NB4 (cell line): ENCODE results near the gene USP44.

Experiments
- DNase-seq: peaks from one replicate; pipeline ENCODE4 v3.0.0; 2010; ENCODE audit warnings: low read depth
- H3K4me3 ChIP-seq: one replicate; pipeline ENCODE4 v1.5.1; 2011; ENCODE audit warnings: mild to moderate bottlenecking, low read depth, low read length, moderate library complexity
- CTCF ChIP-seq: IDR thresholded peaks from one replicate; pipeline ENCODE4 v1.5.1; 2012; ENCODE audit warnings: low read depth, low read length
- MAX ChIP-seq: IDR thresholded peaks from 2 replicates; pipeline ENCODE4 v1.6.1; 2011; ENCODE audit warnings: low read depth, low read length
- MYC ChIP-seq: IDR thresholded peaks from 2 replicates; pipeline ENCODE4 v1.6.1; 2011; ENCODE audit warnings: low read depth, low read length
- POLR2A ChIP-seq: IDR thresholded peaks from 2 replicates; pipeline ENCODE4 v1.6.1; 2011; ENCODE audit warnings: mild to moderate bottlenecking; ENCODE audit not compliant: insufficient read length; ENCODE audit errors: extremely low read depth

The USP44 gene

GRCh38 chr12:95516757-95517156 is 34.5 kb downstream of the USP44 start:
- no peak for TF ChIP-seq MYC
- TF ChIP-seq POLR2A: no peak
- no peak for TF ChIP-seq CTCF
- no peak for TF ChIP-seq MAX
- H3K4me3 ChIP-seq: no peak overlapping the region
- no peak for DNase-seq

DNA sequence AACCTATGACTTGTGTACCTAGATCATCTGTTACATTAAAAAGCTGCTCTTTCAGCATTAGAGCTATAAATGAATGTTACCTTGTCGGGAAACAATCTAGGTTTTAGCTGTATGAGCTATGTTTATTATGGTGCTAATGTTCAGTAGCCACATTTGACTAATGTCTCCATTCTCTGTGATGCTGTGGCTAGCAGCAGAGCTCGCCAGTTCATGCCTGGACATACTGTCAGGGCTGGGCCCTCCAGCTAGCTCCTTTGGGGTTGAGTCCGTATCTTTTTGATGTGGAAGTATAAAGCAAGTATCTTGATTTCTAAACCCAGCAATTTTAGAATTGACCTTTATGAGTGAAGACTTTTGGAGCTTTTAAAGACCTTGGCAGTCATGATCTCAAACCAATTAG is 36.1 kb downstream of the USP44 start:
- DNase-seq: no peak
- TF ChIP-seq POLR2A (no peak), CTCF (no peak), MAX (no peak), MYC (no peak)
- no peak overlapping the region for H3K4me3 ChIP-seq

DNA sequence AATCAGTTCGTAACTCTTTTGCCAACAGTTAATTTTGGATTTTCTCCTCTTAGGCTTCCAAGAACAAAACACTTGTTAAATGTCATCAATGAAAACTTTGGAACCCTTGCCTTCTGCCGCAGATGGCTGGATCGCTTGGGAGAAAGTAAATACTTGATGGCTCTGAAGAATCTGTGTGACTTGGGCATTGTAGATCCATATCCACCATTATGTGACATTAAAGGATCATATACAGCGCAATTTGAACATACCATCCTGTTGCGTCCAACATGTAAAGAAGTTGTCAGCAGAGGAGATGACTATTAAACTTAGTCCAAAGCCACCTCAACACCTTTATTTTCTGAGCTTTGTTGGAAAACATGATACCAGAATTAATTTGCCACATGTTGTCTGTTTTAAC is 37.7 kb downstream of the USP44 start:
- TF ChIP-seq POLR2A (no peak), MAX (no peak), CTCF (no peak), MYC (no peak)
- H3K4me3 ChIP-seq: no peak overlapping the region
- no peak for DNase-seq

- TF ChIP-seq POLR2A: no peak
- no peak for TF ChIP-seq CTCF
- no peak for TF ChIP-seq MYC
- no peak for TF ChIP-seq MAX
- no peak overlapping the region for H3K4me3 ChIP-seq
- no peak for DNase-seq
These were observed 39.3 kb downstream of the USP44 start for GRCh38 chr12:95511977-95512376.

DNA sequence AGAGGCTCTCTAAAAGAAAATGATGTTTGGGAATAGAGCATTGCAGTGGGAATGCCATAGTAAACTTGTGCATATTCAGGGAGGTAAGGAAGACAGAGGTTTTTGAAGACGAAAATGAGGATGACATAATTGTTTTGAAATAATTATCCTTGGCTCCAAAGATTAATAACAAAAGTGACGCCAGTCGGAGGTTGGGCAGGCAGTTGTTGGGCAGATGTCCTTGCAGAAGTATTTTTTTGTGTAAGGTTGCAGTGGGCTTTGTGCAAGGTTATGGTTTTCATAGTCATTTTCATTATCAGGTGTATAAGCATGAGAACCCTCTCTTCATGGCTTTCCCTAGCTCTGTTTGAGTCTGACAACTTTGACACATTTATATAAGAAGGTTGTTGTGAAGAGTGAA is 42.0 kb downstream of the USP44 start:
- TF ChIP-seq MYC (no peak), MAX (no peak), POLR2A (no peak), CTCF (no peak)
- DNase-seq: no peak
- H3K4me3 ChIP-seq: no peak overlapping the region
